HEK293T (cell line): ENCODE results near the gene MRPL55.

Source experiments
- ARNT ChIP-seq: fragments of 450-650 bp; IDR thresholded peaks from 2 replicates; pipeline ENCODE4 v1.6.1; 2017; ENCODE audit warnings: mild to moderate bottlenecking
- FOXK2 ChIP-seq: fragments of 450-650 bp; IDR thresholded peaks from 2 replicates; pipeline ENCODE4 v1.6.1; 2016; ENCODE audit warnings: mild to moderate bottlenecking
- HDGF ChIP-seq: fragments of 450-650 bp; IDR thresholded peaks from 2 replicates; pipeline ENCODE4 v1.6.1; 2017; ENCODE audit warnings: antibody characterized with exemption, borderline replicate concordance
- LEF1 ChIP-seq: fragments of 450-650 bp; IDR thresholded peaks from 2 replicates; pipeline ENCODE4 v1.6.1; 2017; ENCODE audit warnings: mild to moderate bottlenecking, borderline replicate concordance
- SUZ12 ChIP-seq: fragments of 450-650 bp; IDR thresholded peaks from 2 replicates; pipeline ENCODE4 v1.6.1; 2016; ENCODE audit warnings: mild to moderate bottlenecking
- ZNF384 ChIP-seq: fragments of 450-650 bp; IDR thresholded peaks from 2 replicates; pipeline ENCODE4 v1.6.1; 2016

- TF ChIP-seq ARNT: no peak
- TF ChIP-seq HDGF: no peak
- no peak for TF ChIP-seq LEF1
- no peak for TF ChIP-seq ZNF384
- no peak for TF ChIP-seq SUZ12
- TF ChIP-seq FOXK2: no peak
Observed at GRCh38 chr1:228073061-228073856, 35.8 kb downstream of the MRPL55 start.
